Measurements from ENCODE around the gene PRR12. TPM values are rescaled to one million over a fixed set of nuclear protein-coding genes. Genes with fewer than 3 reads are reported as not detected.

PRR12 gene
- polyA plus RNA-seq, 3 donors = 0.04 to 3.3 (median 0.11) TPM

DNA sequence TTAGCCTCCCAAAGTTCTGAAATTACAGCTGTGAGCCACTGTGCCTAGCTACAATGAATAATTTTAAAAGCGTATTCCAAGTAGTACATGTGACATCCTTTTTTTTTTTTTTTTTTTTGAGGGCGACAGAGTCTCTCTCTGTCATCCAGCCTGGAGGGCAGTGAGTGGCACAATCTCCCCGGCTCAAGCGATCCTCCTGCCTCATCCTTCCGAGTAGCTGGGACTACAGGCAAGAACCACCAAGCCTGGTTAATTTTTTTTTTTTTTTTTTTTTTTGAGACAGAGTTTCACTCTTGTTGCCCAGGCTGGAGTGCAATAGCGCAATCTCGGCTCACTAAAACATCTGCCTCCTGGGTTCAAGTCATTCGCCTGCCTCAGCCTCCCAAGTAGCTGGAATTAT lies 3.8 kb upstream of the PRR12 start:
- intact Hi-C loops (cut with micrococcal nuclease) = no loop called here

GRCh38 chr19:49588365-49589122 lies 2.4 kb upstream of the PRR12 start:
- H3K4me3 Mint-ChIP-seq = no peak overlapping the region
- DNase-seq = no peak
- intact Hi-C loops (cut with micrococcal nuclease) = no loop called here
- no peak overlapping the region for H3K27ac Mint-ChIP-seq
- H3K9me3 ChIP-seq (replicated peaks in 1 of 2; ENCODE audit: control insufficient read depth in 1 of 2, insufficient read depth in 1 of 2, low read length in 2 of 2) = no peaks in the 10 kb centered on the region
- H3K9ac ChIP-seq (ENCODE audit: insufficient read depth, low read length, poor library complexity, severe bottlenecking) = no peak overlapping the region
- H3K4me2 ChIP-seq (replicated peaks; ENCODE audit: extremely low read depth, low read length, poor library complexity, severe bottlenecking) = no peak overlapping the region
- no peaks in the 10 kb centered on the region for H3K36me3 Mint-ChIP-seq
- no peak overlapping the region for H2AFZ ChIP-seq (ENCODE audit: insufficient read depth, low read depth, low read length, poor library complexity, severe bottlenecking)
- no peak overlapping the region for H3K4me3 ChIP-seq (replicated peaks in 1 of 3; ENCODE audit: low read depth in 2 of 3, low read length in 3 of 3)
- no peak overlapping the region for H3K27ac ChIP-seq (ENCODE audit: low read depth in 1 of 2, low read length in 2 of 2)
- H3K4me1 Mint-ChIP-seq = peaks cover 23% of the 10 kb centered on the region
- no peaks in the 10 kb centered on the region for H3K36me3 ChIP-seq (replicated peaks in 1 of 2; ENCODE audit: control insufficient read depth in 1 of 2, insufficient read depth in 2 of 2, low read length in 2 of 2)
- no peaks in the 10 kb centered on the region for H3K27me3 ChIP-seq (ENCODE audit: control insufficient read depth in 2 of 2, insufficient read depth in 2 of 2, low read length in 2 of 2)
- H3K27me3 Mint-ChIP-seq (ENCODE audit: low read depth in 3 of 3) = peaks cover 2 to 10% (median 5%) of the 10 kb centered on the region in 3 donors
- H3K9me3 Mint-ChIP-seq = no peaks in the 10 kb centered on the region
- H3K4me1 ChIP-seq (ENCODE audit: control insufficient read depth in 1 of 2, insufficient read depth in 2 of 2, low read length in 2 of 2) = peaks cover 21 to 31% of the 10 kb centered on the region in 2 donors
- WGBS (ENCODE audit: insufficient coverage) = 94% methylated on average over 16 of the region's 18 CpGs
- peaks cover 21% of the 10 kb centered on the region for H3K79me2 ChIP-seq (ENCODE audit: insufficient read depth, low read length)
- peaks cover 17% of the 10 kb centered on the region for H4K20me1 ChIP-seq (ENCODE audit: insufficient read depth, low read length)
- TF ChIP-seq, protein P1, sequence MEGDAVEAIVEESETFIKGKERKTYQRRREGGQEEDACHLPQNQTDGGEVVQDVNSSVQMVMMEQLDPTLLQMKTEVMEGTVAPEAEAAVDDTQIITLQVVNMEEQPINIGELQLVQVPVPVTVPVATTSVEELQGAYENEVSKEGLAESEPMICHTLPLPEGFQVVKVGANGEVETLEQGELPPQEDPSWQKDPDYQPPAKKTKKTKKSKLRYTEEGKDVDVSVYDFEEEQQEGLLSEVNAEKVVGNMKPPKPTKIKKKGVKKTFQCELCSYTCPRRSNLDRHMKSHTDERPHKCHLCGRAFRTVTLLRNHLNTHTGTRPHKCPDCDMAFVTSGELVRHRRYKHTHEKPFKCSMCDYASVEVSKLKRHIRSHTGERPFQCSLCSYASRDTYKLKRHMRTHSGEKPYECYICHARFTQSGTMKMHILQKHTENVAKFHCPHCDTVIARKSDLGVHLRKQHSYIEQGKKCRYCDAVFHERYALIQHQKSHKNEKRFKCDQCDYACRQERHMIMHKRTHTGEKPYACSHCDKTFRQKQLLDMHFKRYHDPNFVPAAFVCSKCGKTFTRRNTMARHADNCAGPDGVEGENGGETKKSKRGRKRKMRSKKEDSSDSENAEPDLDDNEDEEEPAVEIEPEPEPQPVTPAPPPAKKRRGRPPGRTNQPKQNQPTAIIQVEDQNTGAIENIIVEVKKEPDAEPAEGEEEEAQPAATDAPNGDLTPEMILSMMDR (IDR thresholded peaks at IDR 0.05) = no peak

More for the DNA sequence above, 3.8 kb upstream of the PRR12 start:
- Histone ChIP-seq H2AFZ (ENCODE audit: insufficient read depth, low read depth, low read length, poor library complexity, severe bottlenecking) (no peak overlapping the region), H3K27me3 (ENCODE audit: control insufficient read depth in 2 of 2, insufficient read depth in 2 of 2, low read length in 2 of 2) (no peaks in the 10 kb centered on the region), H3K79me2 (ENCODE audit: insufficient read depth, low read length) (peaks cover 8% of the 10 kb centered on the region), H3K9me3 (replicated peaks in 1 of 2; ENCODE audit: control insufficient read depth in 1 of 2, insufficient read depth in 1 of 2, low read length in 2 of 2) (no peaks in the 10 kb centered on the region), H3K9ac (ENCODE audit: insufficient read depth, low read length, poor library complexity, severe bottlenecking) (no peak overlapping the region), H3K4me2 (replicated peaks; ENCODE audit: extremely low read depth, low read length, poor library complexity, severe bottlenecking) (no peak overlapping the region), H4K20me1 (ENCODE audit: insufficient read depth, low read length) (peaks cover 5% of the 10 kb centered on the region), H3K36me3 (replicated peaks in 1 of 2; ENCODE audit: control insufficient read depth in 1 of 2, insufficient read depth in 2 of 2, low read length in 2 of 2) (no peaks in the 10 kb centered on the region), H3K4me3 (replicated peaks in 1 of 3; ENCODE audit: low read depth in 2 of 3, low read length in 3 of 3) (no peak overlapping the region), H3K4me1 (ENCODE audit: control insufficient read depth in 1 of 2, insufficient read depth in 2 of 2, low read length in 2 of 2) (peaks cover 9 to 18% of the 10 kb centered on the region in 2 donors), H3K27ac (ENCODE audit: low read depth in 1 of 2, low read length in 2 of 2) (no peak overlapping the region)
- Mint-ChIP-seq H3K36me3 (no peaks in the 10 kb centered on the region), H3K4me3 (no peak overlapping the region), H3K27me3 (ENCODE audit: low read depth in 3 of 3) (peaks cover 1 to 10% (median 3%) of the 10 kb centered on the region in 3 donors), H3K9me3 (no peaks in the 10 kb centered on the region), H3K27ac (no peak overlapping the region), H3K4me1 (peaks cover 11% of the 10 kb centered on the region)
- no CpG with 5 or more reads among the region's 8 CpGs for WGBS (ENCODE audit: insufficient coverage)
- no peak for DNase-seq
- TF ChIP-seq, protein P1 (IDR thresholded peaks at IDR 0.05) = no peak
